A549 (cell line): ENCODE data around the gene DEF6.

ENCODE experiments used
- BHLHE40 ChIP-seq: IDR thresholded peaks from 2 replicates; pipeline ENCODE4 v1.6.1; 2012; ENCODE audit warnings: low read depth, low read length, inconsistent platforms
- CBX8 ChIP-seq: fragments of 200-600 bp; sonication (generic); IDR thresholded peaks from 2 replicates; pipeline ENCODE4 v1.6.1; 2016
- EP300 ChIP-seq, 2 experiments: fragments of >200 bp; sonication (Bioruptor Twin); formaldehyde crosslinking; IDR thresholded peaks; 2 replicates in 1 of 2; 3 replicates in 1 of 2; pipeline ENCODE4 v1.6.1; 2016 to 2017
- ESRRA ChIP-seq: fragments of 150-350 bp; IDR thresholded peaks from 2 replicates; pipeline ENCODE4 v1.6.1; 2014; ENCODE audit warnings: mild to moderate bottlenecking, low read length, borderline replicate concordance
- HOXA7 ChIP-seq: fragments of 250-450 bp; sonication (Bioruptor Pico); IDR thresholded peaks from 2 replicates; pipeline ENCODE4 v1.5.0; 2020; ENCODE audit warnings: mild to moderate bottlenecking, moderate library complexity
- MAFK ChIP-seq: fragments of 450-650 bp; IDR thresholded peaks from 2 replicates; pipeline ENCODE4 v1.6.1; 2014; ENCODE audit not compliant: partially characterized antibody
- POLR2A ChIP-seq: IDR thresholded peaks from 2 replicates; pipeline ENCODE4 v1.6.1; 2012; ENCODE audit warnings: mild to moderate bottlenecking, low read length
- ZNF302 ChIP-seq: fragments of 250-450 bp; sonication (Bioruptor Pico); IDR thresholded peaks from 2 replicates; pipeline ENCODE4 v1.9.0; 2021; ENCODE audit warnings: inconsistent platforms, mild to moderate bottlenecking, moderate library complexity
- TF ChIP-seq, protein P1 (sequence below): fragments of >200 bp; sonication (Bioruptor Twin); formaldehyde crosslinking; IDR thresholded peaks from 3 replicates; pipeline ENCODE4 v1.5.1; 2016
- TF ChIP-seq, protein P2 (sequence below): IDR thresholded peaks from 2 replicates; pipeline ENCODE4 v1.6.1; 2012
- TF ChIP-seq, protein P3 (sequence below): fragments of 250-450 bp; sonication (Bioruptor Pico); IDR thresholded peaks from 2 replicates; pipeline ENCODE4 v1.5.0; 2021; ENCODE audit warnings: mild to moderate bottlenecking, moderate library complexity, borderline replicate concordance
- TF ChIP-seq, protein P4 (sequence below): fragments of >200 bp; sonication (Bioruptor Twin); formaldehyde crosslinking; IDR thresholded peaks from 2 replicates; pipeline ENCODE4 v1.6.1; 2016
- TF ChIP-seq, protein P5 (sequence below): fragments of 200-600 bp; sonication (generic); IDR thresholded peaks from 2 replicates; pipeline ENCODE4 v1.6.1; 2016; ENCODE audit warnings: antibody characterized with exemption, mild to moderate bottlenecking, moderate library complexity
- TF ChIP-seq, protein P6 (sequence below): IDR thresholded peaks from 2 replicates; pipeline ENCODE4 v1.6.1; 2012

DNA sequence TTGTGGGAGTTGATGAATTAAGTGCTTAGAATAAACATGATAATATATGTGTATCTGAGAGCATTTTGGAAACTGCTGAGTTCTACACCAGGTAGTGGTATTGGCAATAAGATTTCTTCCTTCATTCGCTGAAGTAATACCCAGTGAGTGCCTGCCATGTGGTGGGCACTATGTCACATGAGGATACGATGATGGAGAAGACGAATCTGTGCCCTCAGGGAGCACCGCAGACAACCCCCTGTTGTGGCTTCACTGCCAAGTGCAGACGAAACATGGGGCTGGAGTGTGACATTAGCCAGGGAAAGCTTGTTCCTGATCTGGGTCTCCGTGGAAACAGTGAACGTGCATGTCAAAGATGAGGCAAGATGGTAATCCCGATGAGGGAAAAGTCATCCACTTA lies 30.2 kb upstream of the DEF6 start:
- TF ChIP-seq, protein P1, sequence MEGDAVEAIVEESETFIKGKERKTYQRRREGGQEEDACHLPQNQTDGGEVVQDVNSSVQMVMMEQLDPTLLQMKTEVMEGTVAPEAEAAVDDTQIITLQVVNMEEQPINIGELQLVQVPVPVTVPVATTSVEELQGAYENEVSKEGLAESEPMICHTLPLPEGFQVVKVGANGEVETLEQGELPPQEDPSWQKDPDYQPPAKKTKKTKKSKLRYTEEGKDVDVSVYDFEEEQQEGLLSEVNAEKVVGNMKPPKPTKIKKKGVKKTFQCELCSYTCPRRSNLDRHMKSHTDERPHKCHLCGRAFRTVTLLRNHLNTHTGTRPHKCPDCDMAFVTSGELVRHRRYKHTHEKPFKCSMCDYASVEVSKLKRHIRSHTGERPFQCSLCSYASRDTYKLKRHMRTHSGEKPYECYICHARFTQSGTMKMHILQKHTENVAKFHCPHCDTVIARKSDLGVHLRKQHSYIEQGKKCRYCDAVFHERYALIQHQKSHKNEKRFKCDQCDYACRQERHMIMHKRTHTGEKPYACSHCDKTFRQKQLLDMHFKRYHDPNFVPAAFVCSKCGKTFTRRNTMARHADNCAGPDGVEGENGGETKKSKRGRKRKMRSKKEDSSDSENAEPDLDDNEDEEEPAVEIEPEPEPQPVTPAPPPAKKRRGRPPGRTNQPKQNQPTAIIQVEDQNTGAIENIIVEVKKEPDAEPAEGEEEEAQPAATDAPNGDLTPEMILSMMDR = no peak
- no peak for TF ChIP-seq EP300 (IDR thresholded peaks at IDR 0.05)
- TF ChIP-seq ESRRA = no peak
- no peak for TF ChIP-seq BHLHE40
- no peak for TF ChIP-seq MAFK
- TF ChIP-seq, protein P2, sequence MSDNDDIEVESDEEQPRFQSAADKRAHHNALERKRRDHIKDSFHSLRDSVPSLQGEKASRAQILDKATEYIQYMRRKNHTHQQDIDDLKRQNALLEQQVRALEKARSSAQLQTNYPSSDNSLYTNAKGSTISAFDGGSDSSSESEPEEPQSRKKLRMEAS = no peak
- no peak for TF ChIP-seq POLR2A
- TF ChIP-seq HOXA7 (CRISPR knock-in tag) = no peak
- TF ChIP-seq, protein P3, sequence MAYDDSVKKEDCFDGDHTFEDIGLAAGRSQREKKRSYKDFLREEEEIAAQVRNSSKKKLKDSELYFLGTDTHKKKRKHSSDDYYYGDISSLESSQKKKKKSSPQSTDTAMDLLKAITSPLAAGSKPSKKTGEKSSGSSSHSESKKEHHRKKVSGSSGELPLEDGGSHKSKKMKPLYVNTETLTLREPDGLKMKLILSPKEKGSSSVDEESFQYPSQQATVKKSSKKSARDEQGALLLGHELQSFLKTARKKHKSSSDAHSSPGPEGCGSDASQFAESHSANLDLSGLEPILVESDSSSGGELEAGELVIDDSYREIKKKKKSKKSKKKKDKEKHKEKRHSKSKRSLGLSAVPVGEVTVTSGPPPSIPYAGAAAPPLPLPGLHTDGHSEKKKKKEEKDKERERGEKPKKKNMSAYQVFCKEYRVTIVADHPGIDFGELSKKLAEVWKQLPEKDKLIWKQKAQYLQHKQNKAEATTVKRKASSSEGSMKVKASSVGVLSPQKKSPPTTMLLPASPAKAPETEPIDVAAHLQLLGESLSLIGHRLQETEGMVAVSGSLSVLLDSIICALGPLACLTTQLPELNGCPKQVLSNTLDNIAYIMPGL (CRISPR knock-in tag) = no peak
- TF ChIP-seq, protein P4, sequence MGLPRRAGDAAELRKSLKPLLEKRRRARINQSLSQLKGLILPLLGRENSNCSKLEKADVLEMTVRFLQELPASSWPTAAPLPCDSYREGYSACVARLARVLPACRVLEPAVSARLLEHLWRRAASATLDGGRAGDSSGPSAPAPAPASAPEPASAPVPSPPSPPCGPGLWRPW = no peak
- TF ChIP-seq, protein P5, sequence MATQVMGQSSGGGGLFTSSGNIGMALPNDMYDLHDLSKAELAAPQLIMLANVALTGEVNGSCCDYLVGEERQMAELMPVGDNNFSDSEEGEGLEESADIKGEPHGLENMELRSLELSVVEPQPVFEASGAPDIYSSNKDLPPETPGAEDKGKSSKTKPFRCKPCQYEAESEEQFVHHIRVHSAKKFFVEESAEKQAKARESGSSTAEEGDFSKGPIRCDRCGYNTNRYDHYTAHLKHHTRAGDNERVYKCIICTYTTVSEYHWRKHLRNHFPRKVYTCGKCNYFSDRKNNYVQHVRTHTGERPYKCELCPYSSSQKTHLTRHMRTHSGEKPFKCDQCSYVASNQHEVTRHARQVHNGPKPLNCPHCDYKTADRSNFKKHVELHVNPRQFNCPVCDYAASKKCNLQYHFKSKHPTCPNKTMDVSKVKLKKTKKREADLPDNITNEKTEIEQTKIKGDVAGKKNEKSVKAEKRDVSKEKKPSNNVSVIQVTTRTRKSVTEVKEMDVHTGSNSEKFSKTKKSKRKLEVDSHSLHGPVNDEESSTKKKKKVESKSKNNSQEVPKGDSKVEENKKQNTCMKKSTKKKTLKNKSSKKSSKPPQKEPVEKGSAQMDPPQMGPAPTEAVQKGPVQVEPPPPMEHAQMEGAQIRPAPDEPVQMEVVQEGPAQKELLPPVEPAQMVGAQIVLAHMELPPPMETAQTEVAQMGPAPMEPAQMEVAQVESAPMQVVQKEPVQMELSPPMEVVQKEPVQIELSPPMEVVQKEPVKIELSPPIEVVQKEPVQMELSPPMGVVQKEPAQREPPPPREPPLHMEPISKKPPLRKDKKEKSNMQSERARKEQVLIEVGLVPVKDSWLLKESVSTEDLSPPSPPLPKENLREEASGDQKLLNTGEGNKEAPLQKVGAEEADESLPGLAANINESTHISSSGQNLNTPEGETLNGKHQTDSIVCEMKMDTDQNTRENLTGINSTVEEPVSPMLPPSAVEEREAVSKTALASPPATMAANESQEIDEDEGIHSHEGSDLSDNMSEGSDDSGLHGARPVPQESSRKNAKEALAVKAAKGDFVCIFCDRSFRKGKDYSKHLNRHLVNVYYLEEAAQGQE = no peak
- no peak for TF ChIP-seq ZNF302 (CRISPR knock-in tag)
- TF ChIP-seq CBX8 = no peak
- TF ChIP-seq, protein P6, sequence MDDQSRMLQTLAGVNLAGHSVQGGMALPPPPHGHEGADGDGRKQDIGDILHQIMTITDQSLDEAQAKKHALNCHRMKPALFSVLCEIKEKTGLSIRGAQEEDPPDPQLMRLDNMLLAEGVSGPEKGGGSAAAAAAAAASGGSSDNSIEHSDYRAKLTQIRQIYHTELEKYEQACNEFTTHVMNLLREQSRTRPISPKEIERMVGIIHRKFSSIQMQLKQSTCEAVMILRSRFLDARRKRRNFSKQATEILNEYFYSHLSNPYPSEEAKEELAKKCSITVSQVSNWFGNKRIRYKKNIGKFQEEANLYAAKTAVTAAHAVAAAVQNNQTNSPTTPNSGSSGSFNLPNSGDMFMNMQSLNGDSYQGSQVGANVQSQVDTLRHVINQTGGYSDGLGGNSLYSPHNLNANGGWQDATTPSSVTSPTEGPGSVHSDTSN = no peak
